AG09309 (cell line): ENCODE results near the gene CDH4.
"Not testable (repeated sequence)": the region's sequence is repeated elsewhere in the genome, so short reads cannot be mapped to it uniquely, and the experiment has no call there.

Source experiments
- DNase-seq: peaks from one replicate; pipeline ENCODE4 v3.0.0-alpha.2; 2010; ENCODE audit warnings: low read depth
- H3K4me3 ChIP-seq: 2 replicates; pipeline ENCODE4 v1.5.1; 2011; ENCODE audit warnings: mild to moderate bottlenecking, low read depth, low read length, moderate library complexity; ENCODE audit not compliant: control insufficient read depth
- CTCF ChIP-seq: IDR thresholded peaks from 2 replicates; pipeline ENCODE4 v1.5.1; 2011; ENCODE audit warnings: mild to moderate bottlenecking, low read depth, low read length, inconsistent platforms; ENCODE audit not compliant: insufficient read depth, control insufficient read depth; ENCODE audit errors: missing control alignments

CDH4 gene

GRCh38 chr20:61449057-61449609 is 197.1 kb downstream of the CDH4 start:
- H3K4me3 ChIP-seq = no peak overlapping the region
- DNase-seq = no peak
- TF ChIP-seq CTCF = no peak

GRCh38 chr20:61449916-61450315 is 197.9 kb downstream of the CDH4 start:
- no peak for DNase-seq
- H3K4me3 ChIP-seq = no peak overlapping the region
- TF ChIP-seq CTCF = no peak

- no peak overlapping the region for H3K4me3 ChIP-seq
- no peak for DNase-seq
- no peak for TF ChIP-seq CTCF
Measured at GRCh38 chr20:61450549-61450948, 198.5 kb downstream of the CDH4 start.

- no peak for DNase-seq
- H3K4me3 ChIP-seq = no peak overlapping the region
- TF ChIP-seq CTCF = no peak
Measured at GRCh38 chr20:61451009-61451408, 198.9 kb downstream of the CDH4 start.

- DNase-seq = no peak
- H3K4me3 ChIP-seq = no peak overlapping the region
- no peak for TF ChIP-seq CTCF
Measured at GRCh38 chr20:61451953-61452352, 199.9 kb downstream of the CDH4 start.

- TF ChIP-seq CTCF = no peak
- no peak overlapping the region for H3K4me3 ChIP-seq
- no peak for DNase-seq
Measured at GRCh38 chr20:61453219-61453618, 201.2 kb downstream of the CDH4 start.

- not testable (repeated sequence) for DNase-seq, H3K4me3 ChIP-seq
Measured at GRCh38 chr20:61453623-61454022, 201.6 kb downstream of the CDH4 start.
